K562 (cell line): Measurements from ENCODE around the gene KCNK4. TPM values are rescaled to one million over a fixed set of nuclear protein-coding genes. Genes with fewer than 3 reads are reported as not detected.

Experiments
- ARNT ChIP-seq, 2 experiments: fragments of 450-650 bp; IDR thresholded peaks; 2 replicates each; pipeline ENCODE4 v1.6.1; 2016; ENCODE audit warnings: mild to moderate bottlenecking in 1 of 2
- ATF2 ChIP-seq: sonication (generic); formaldehyde crosslinking; IDR thresholded peaks from 2 replicates; pipeline ENCODE4 v1.8.1; 2022; ENCODE audit warnings: missing genetic modification reagents
- CREB3 ChIP-seq: fragments of 450-650 bp; conservative IDR thresholded peaks from 2 replicates; pipeline ENCODE4 v1.6.1; 2016; ENCODE audit warnings: missing genetic modification characterization, low read depth, mild to moderate bottlenecking, missing compliant biosample characterization, moderate library complexity
- NR2F6 ChIP-seq: fragments of 450-650 bp; formaldehyde crosslinking; IDR thresholded peaks from 2 replicates; pipeline ENCODE4 v1.4.0; 2020; ENCODE audit warnings: mild to moderate bottlenecking
- PHB ChIP-seq: fragments of 250-450 bp; sonication (Bioruptor Pico); IDR thresholded peaks from 2 replicates; pipeline ENCODE4 v1.5.0; 2021
- TFAP4 ChIP-seq: sonication (generic); formaldehyde crosslinking; IDR thresholded peaks from 2 replicates; pipeline ENCODE4 v1.8.0; 2022; ENCODE audit warnings: missing genetic modification reagents, mild to moderate bottlenecking, moderate library complexity, borderline replicate concordance
- ZNF551 ChIP-seq: fragments of 250-450 bp; sonication (Bioruptor Pico); IDR thresholded peaks from 2 replicates; pipeline ENCODE4 v1.5.0; 2021; ENCODE audit warnings: mild to moderate bottlenecking, moderate library complexity
- ZNF639 ChIP-seq, 2 experiments: fragments of 200-800 bp in 1 of 2; sonication (Bioruptor generic) in 1 of 2; sonication (generic) in 1 of 2; formaldehyde crosslinking in 1 of 2; IDR thresholded peaks in 1 of 2; conservative IDR thresholded peaks in 1 of 2; 2 replicates each; pipeline versions ENCODE4 v1.5.0 to v1.6.1; 2016 to 2020; ENCODE audit warnings: missing compliant biosample characterization in 1 of 2, missing genetic modification characterization in 1 of 2, missing genetic modification reagents in 1 of 2
- ZNF830 ChIP-seq: fragments of 250-450 bp; sonication (Bioruptor Pico); IDR thresholded peaks from 2 replicates; pipeline ENCODE4 v1.5.0; 2021; ENCODE audit warnings: mild to moderate bottlenecking
- polyA plus RNA-seq, 8 experiments: library from polyadenylated mRNA; depleted of rRNA in 4 of 8; stranded (reverse) in 5 of 8; unstranded in 3 of 8; fragments of >200 nt; fragmentation: Nextera tagmentation in 2 of 8; fragmentation: Illumina TruSeq in 1 of 8; extraction: Ambion mirVana in 2 of 8; extraction: Trizol in 1 of 8; gene quantifications; 2 replicates each; pipeline versions ENCODE4 v1.2.1 to v1.2.3, GENCODE V29; 2011 to 2014; ENCODE audit warnings: inconsistent platforms in 1 of 8, missing spikeins in 1 of 8
- total RNA-seq, 7 experiments: library from RNA; depleted of rRNA in 6 of 7; stranded (reverse); fragments of >200 nt in 6 of 7; fragmentation: Illumina TruSeq in 2 of 7; extraction: Trizol in 2 of 7; gene quantifications; 2 replicates each; pipeline versions ENCODE4 v1.2.1 to v1.2.3, GENCODE V29; 2011 to 2021; ENCODE audit warnings: low replicate concordance in 1 of 7

KCNK4 gene
- total and polyA plus RNA-seq, 9 of the 15 experiments (the other 6 are each of a cell fraction or from before 2014, with no cell fraction given) = not detected

- 0 out of 2 replicates have a peak, but pooled peaks have one; percentile 35 for TF ChIP-seq TFAP4 (CRISPR knock-in tag)
- peak in 1 of 2 experiments; percentile 72; a peak in 1 of 4 replicates for TF ChIP-seq ARNT (IDR thresholded peaks at IDR 0.05)
- peak in 1 of 2 experiments; percentile 64; a peak in 1 of 4 replicates for TF ChIP-seq ZNF639 (CRISPR knock-in tag; conservative IDR thresholded peaks at IDR 0.05 in 1 of 2, IDR thresholded peaks at IDR 0.05 in 1 of 2)
- TF ChIP-seq ATF2 = no peak
- no peak for TF ChIP-seq CREB3 (tag)
- TF ChIP-seq NR2F6 (CRISPR knock-in tag) = no peak
- TF ChIP-seq PHB (CRISPR knock-in tag) = no peak
- 0 out of 2 replicates have a peak, but pooled peaks have one; percentile 18 for TF ChIP-seq ZNF830 (CRISPR knock-in tag)
- no peak for TF ChIP-seq ZNF551 (CRISPR knock-in tag)
Observed at GRCh38 chr11:64268893-64269539, 22.1 kb upstream of the KCNK4 start (continued).
